Prostate gland (tissue), 2 donors: ENCODE measurements around the gene SMO. TPM values are rescaled to one million over a fixed set of nuclear protein-coding genes. Genes with fewer than 3 reads are reported as not detected.

Source experiments
- DNase-seq: peaks from one replicate; pipeline ENCODE4 v3.0.0-alpha.2; 2019; ENCODE audit warnings: low spot score
- H3K27ac ChIP-seq, 2 donors: fragments of 200-600 bp; sonication (generic); 2 replicates each; pipeline ENCODE4 v1.5.1; 2017 to 2019
- H3K27me3 ChIP-seq: fragments of 200-600 bp; sonication (generic); replicated peaks from 2 replicates; pipeline ENCODE4 v1.5.1; 2019; ENCODE audit not compliant: insufficient read depth
- H3K36me3 ChIP-seq, 2 donors: fragments of 200-600 bp; sonication (generic); 1 replicate in 1 of 2; 2 replicates in 1 of 2; pipeline versions ENCODE4 v1.5.1 to v1.8.1; 2017 to 2019
- H3K4me1 ChIP-seq: fragments of 200-600 bp; sonication (generic); replicated peaks from 2 replicates; pipeline ENCODE4 v1.5.1; 2019
- H3K4me3 ChIP-seq, 2 donors: fragments of 200-600 bp; sonication (generic); 2 replicates each; pipeline ENCODE4 v1.5.1; 2017 to 2019
- H3K9me3 ChIP-seq: fragments of 200-600 bp; sonication (generic); 2 replicates; pipeline ENCODE4 v1.5.1; 2017
- POLR2A ChIP-seq: fragments of 450-650 bp; IDR thresholded peaks from one replicate; pipeline ENCODE4 v1.6.1; 2016; ENCODE audit warnings: antibody characterized with exemption, mild to moderate bottlenecking
- POLR2AphosphoS5 ChIP-seq: sonication (generic); formaldehyde crosslinking; IDR thresholded peaks from one replicate; pipeline ENCODE4 v1.6.1; 2017; ENCODE audit warnings: antibody characterized with exemption
- WGBS: methylation state at CpG from one replicate; pipeline ENCODE4 v1.1.5; 2018; 5-methylcytosine and 5-hydroxymethylcytosine counted together
- intact Hi-C: fragments of 100-400 bp; cut with DNase I; formaldehyde crosslinking; loops from one replicate; pipeline ENCODE4 v1.14.2; 2022
- total RNA-seq, 2 donors: library from RNA; depleted of rRNA; stranded (reverse); fragments of >200 nt; gene quantifications; one replicate each; pipeline ENCODE4 v1.1.0, GENCODE V29; 2016
- TF ChIP-seq, protein P1 (sequence below), 4 experiments: fragments of 200-600 bp in 2 of 4; fragments of 450-650 bp in 2 of 4; sonication (generic) in 2 of 4; IDR thresholded peaks; 1 replicate in 3 of 4; 2 replicates in 1 of 4; pipeline ENCODE4 v1.5.1; 2016 to 2019; ENCODE audit warnings: antibody characterized with exemption in 4 of 4, mild to moderate bottlenecking in 2 of 4, moderate library complexity in 2 of 4

The SMO gene
- total RNA-seq = 10 to 100 TPM; 23.2 to 32.9 TPM

DNA sequence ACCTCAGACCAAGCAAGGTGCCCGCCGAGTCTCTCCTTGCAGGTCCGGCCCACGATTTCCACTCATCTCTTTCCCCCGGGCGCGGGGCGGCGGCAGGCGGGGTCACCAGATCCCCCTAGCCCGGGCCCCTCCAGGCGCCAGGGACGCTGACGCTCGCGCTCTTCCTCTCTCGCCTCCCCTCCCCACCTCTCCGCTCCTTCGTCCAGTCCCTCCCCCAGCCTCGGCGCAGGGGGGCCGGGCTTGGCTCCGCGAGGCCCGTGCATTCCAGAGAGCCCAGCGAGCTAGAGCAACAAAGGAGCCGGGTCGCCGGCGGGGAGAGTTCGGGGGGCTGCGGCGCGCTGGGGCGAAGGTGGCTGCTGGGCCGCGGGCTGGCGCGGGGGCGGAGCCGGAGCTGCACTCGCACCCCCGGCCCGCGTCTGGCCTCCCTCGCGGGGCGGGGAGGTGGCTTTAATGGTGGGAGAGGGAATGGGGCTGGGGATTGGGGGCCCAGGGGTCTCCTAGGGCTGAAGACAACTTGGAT lies at the start of gene SMO:
Gene SMO, plus strand, starts transcription at position 262 of the 520 bp plus-strand sequence. CDS start 519 bp downstream, outside the sequence.
- DNase-seq = no peak
- H3K9me3 ChIP-seq = no peaks in the 10 kb centered on the region
- H3K4me1 ChIP-seq = no peaks in the 10 kb centered on the region
- H3K27ac ChIP-seq = peak within 1 kb of the TSS; percentile 68 to 72
- under 1% methylated on average over 48 of the region's 48 CpGs for WGBS
- TF ChIP-seq, protein P1, sequence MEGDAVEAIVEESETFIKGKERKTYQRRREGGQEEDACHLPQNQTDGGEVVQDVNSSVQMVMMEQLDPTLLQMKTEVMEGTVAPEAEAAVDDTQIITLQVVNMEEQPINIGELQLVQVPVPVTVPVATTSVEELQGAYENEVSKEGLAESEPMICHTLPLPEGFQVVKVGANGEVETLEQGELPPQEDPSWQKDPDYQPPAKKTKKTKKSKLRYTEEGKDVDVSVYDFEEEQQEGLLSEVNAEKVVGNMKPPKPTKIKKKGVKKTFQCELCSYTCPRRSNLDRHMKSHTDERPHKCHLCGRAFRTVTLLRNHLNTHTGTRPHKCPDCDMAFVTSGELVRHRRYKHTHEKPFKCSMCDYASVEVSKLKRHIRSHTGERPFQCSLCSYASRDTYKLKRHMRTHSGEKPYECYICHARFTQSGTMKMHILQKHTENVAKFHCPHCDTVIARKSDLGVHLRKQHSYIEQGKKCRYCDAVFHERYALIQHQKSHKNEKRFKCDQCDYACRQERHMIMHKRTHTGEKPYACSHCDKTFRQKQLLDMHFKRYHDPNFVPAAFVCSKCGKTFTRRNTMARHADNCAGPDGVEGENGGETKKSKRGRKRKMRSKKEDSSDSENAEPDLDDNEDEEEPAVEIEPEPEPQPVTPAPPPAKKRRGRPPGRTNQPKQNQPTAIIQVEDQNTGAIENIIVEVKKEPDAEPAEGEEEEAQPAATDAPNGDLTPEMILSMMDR (IDR thresholded peaks at IDR 0.05) = no peak
- peak; percentile 14 for TF ChIP-seq POLR2AphosphoS5
- intact Hi-C loops = no loop called here
- H3K36me3 ChIP-seq = no peaks in the 10 kb centered on the region
- peak within 1 kb of the TSS; percentile 63 to 74 for H3K4me3 ChIP-seq
- H3K27me3 ChIP-seq = no peaks in the 10 kb centered on the region

DNA sequence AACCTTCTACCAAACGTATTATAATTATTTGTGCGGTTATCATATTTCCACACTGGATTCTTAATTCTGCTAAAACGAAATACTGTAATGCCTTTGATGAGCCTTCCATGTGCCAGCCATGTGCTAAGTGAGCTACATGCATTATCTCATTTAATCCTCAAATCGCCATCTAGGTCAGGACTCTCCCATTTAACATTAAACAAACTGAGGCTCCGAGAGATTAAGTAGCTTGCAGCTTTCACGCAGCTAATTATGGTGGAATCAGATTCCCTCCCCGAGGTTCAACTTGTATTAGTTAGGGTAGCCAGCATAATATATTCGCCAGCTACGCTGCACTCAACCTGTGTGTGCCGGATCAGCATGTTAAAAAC lies 44.7 kb upstream of the SMO start:
- no peak overlapping the region for H3K27ac ChIP-seq
- no peaks in the 10 kb centered on the region for H3K36me3 ChIP-seq
- H3K4me1 ChIP-seq = peaks cover 2% of the 10 kb centered on the region
- no peaks in the 10 kb centered on the region for H3K27me3 ChIP-seq
- peak overlapping the region in 1 of 2 donors; percentile 47 for H3K4me3 ChIP-seq
- TF ChIP-seq, protein P1 (IDR thresholded peaks at IDR 0.05) = no peak
- no peak for TF ChIP-seq POLR2A
- TF ChIP-seq POLR2AphosphoS5 = no peak
- intact Hi-C loops = no loop called here
- whole genome bisulfite sequencing = 44% methylated on average over 10 of the region's 10 CpGs
- DNase-seq = no peak
- no peaks in the 10 kb centered on the region for H3K9me3 ChIP-seq

DNA sequence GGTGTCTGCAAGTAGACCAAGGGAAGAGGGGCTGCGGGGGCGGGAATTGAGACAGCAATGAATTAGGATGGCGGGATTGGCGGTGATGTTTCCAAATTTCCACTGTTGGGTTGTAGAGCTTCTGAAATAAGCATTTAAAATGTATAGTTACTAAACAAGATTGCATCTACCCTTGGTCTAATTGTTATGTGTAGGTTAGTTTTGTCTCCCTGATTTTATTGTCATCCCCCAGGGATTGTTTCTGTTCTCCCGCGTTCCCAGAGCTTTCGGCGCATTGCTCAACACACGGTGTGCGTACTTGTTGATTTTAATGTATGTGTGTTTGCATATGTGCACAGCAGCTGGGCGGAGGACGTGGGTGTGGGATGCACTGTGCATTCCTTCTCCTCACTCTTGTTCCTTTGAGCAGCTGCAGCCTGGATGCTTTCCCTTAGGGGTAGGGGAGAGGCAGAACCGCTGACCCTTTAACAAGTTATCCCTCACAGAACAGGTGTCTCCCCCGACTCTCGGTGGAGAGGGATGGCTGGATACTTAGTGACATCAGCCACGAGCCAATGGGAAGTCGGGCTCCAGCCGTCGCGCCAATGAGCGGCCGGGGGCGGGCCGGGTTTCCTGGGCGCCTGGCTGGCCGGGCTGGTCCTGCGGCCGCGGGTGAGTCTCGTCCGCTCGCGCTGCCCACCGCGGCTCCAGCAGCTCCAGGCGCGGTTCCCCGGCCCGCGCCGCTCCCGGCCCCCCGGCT lies 44.2 kb upstream of the SMO start, which contains the start of gene TSPAN33:
Gene TSPAN33, plus strand, starts transcription at position 613 of the 739 bp plus-strand sequence. CDS start 274 bp downstream, outside the sequence.
- Histone ChIP-seq H3K9me3 (no peaks in the 10 kb centered on the region), H3K36me3 (no peaks in the 10 kb centered on the region), H3K27me3 (no peaks in the 10 kb centered on the region), H3K27ac (peak within 1 kb of the TSS in 1 of 2 donors; percentile 39), H3K4me3 (peak within 1 kb of the TSS; percentile 40 to 47), H3K4me1 (peaks cover 2% of the 10 kb centered on the region)
- 2% methylated on average over 43 of the region's 43 CpGs for WGBS
- TF ChIP-seq POLR2AphosphoS5 (peak; percentile 50), POLR2A (no peak)
- intact Hi-C loops = no loop called here
- peak; percentile 83 for DNase-seq

DNA sequence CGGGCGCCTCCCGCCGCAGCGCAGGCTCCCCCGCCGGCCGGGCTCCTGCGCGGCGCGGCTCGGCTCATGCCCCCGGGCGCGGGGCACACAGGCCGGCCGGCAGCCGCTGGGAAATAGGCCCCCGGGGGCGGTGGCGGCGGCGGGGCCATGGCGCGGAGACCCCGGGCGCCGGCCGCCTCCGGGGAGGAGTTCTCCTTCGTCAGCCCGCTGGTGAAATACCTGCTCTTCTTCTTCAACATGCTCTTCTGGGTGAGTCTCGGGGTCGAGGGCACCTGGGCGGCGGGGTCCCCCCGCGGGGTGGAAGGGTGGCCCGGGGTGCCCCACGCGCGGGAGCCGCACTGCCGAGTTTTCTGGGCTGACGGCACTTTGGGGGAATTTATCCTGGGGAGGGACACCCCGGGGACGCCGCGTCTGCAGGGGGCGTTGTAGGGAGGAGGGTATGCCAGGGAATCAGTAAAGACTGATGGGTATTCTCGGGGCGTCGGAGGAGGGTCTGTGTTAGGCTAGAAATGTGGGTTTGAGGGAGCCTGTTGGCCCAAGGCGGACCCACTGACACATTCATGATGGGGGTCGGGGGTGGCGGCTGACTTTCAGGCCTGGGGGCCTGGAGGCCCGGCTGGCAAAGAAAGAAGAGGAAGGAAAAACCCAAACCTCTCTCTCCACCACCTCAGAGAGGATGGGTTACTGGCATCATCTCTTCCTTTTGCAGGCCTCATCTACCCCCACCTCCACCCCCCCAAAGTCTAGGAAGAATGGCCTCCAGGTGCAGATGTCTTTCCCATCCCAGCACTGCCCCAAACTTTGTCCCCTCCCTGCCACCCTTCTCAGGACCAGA lies 43.4 kb upstream of the SMO start:
- H3K9me3 ChIP-seq = no peaks in the 10 kb centered on the region
- DNase-seq = no peak
- peaks cover 2% of the 10 kb centered on the region for H3K4me1 ChIP-seq
- peak overlapping the region; percentile 40 to 47 for H3K4me3 ChIP-seq
- no peaks in the 10 kb centered on the region for H3K27me3 ChIP-seq
- H3K36me3 ChIP-seq = no peaks in the 10 kb centered on the region
- TF ChIP-seq POLR2A = no peak
- TF ChIP-seq, protein P1 (IDR thresholded peaks at IDR 0.05) = peak in 1 of 4 experiments; percentile 4
- intact Hi-C loops = no loop called here
- peak overlapping the region in 1 of 2 donors; percentile 39 for H3K27ac ChIP-seq
- 8% methylated on average over 56 of the region's 58 CpGs for WGBS
